GM19372 (cell line): Measurements from ENCODE around the gene FAM174C.

ENCODE experiments used
- ATAC-seq: cut with Tn5 transposase; IDR thresholded peaks from one replicate; pipeline ENCODE4 v1.9.1; 2021; ENCODE audit warnings: mild to moderate bottlenecking, low read depth, moderate library complexity; ENCODE audit not compliant: unreplicated experiment

Gene FAM174C

GRCh38 chr19:1271528-1272422, 3.6 kb upstream of the FAM174C start:
- no peak for ATAC-seq

- ATAC-seq = no peak
These were observed 2.7 kb upstream of the FAM174C start for GRCh38 chr19:1272423-1273262.

GRCh38 chr19:1273263-1274041, 1.9 kb upstream of the FAM174C start:
- ATAC-seq = no peak

GRCh38 chr19:1274081-1274851, 1.1 kb upstream of the FAM174C start:
- no peak for ATAC-seq

- no peak for ATAC-seq
These were observed 474 bp upstream of the FAM174C start for GRCh38 chr19:1274852-1275259.

- no peak for ATAC-seq
These were observed 772 bp downstream of the FAM174C start for GRCh38 chr19:1275976-1276627.

- no peak for ATAC-seq
These were observed 1.3 kb downstream of the FAM174C start for GRCh38 chr19:1276628-1277022.

- ATAC-seq = no peak
These were observed 1.7 kb downstream of the FAM174C start for GRCh38 chr19:1277061-1277460.

- no peak for ATAC-seq
These were observed 2.7 kb downstream of the FAM174C start for GRCh38 chr19:1278074-1278473.

GRCh38 chr19:1278713-1279660, 3.7 kb downstream of the FAM174C start:
- no peak for ATAC-seq

GRCh38 chr19:1279782-1280341, 4.5 kb downstream of the FAM174C start:
- no peak for ATAC-seq

- ATAC-seq = no peak
These were observed 5.6 kb downstream of the FAM174C start for GRCh38 chr19:1280636-1281568.

GRCh38 chr19:1281569-1282287, 6.4 kb downstream of the FAM174C start:
- ATAC-seq = no peak

GRCh38 chr19:1282588-1283206, 7.4 kb downstream of the FAM174C start:
- ATAC-seq = no peak

GRCh38 chr19:1283207-1283916, 8.0 kb downstream of the FAM174C start:
- ATAC-seq = no peak
